H1 (cell line): ENCODE data around the gene RAP1GAP.

ENCODE experiments used
- EGR1 ChIP-seq: IDR thresholded peaks from 2 replicates; pipeline ENCODE4 v1.6.1; 2011; ENCODE audit warnings: low read depth, low read length, borderline replicate concordance
- EP300 ChIP-seq, 2 experiments: IDR thresholded peaks; 1 replicate in 1 of 2; 2 replicates in 1 of 2; pipeline ENCODE4 v1.6.1; 2011 to 2012; ENCODE audit warnings: low read depth in 2 of 2, low read length in 2 of 2, mild to moderate bottlenecking in 2 of 2, borderline replicate concordance in 1 of 2, inconsistent platforms in 1 of 2, moderate library complexity in 1 of 2
- EZH2 ChIP-seq: fragments of 200-600 bp; sonication (generic); IDR thresholded peaks from 2 replicates; pipeline ENCODE4 v1.7.1; 2012; ENCODE audit warnings: low read depth, mild to moderate bottlenecking, moderate library complexity, low read length, inconsistent platforms; ENCODE audit not compliant: severe bottlenecking
- GABPA ChIP-seq: IDR thresholded peaks from 2 replicates; pipeline ENCODE4 v1.6.1; 2011; ENCODE audit warnings: mild to moderate bottlenecking, low read length, moderate library complexity, borderline replicate concordance; ENCODE audit not compliant: insufficient read depth
- JUN ChIP-seq: IDR thresholded peaks from 2 replicates; pipeline ENCODE4 v1.6.1; 2011; ENCODE audit warnings: low read depth, mild to moderate bottlenecking, improper control_type of control experiment, low read length
- POLR2A ChIP-seq, 2 experiments: IDR thresholded peaks; 1 replicate in 1 of 2; 2 replicates in 1 of 2; pipeline ENCODE4 v1.6.1; 2011; ENCODE audit warnings: low read depth in 2 of 2, low read length in 2 of 2, mild to moderate bottlenecking in 2 of 2; ENCODE audit errors: control extremely low read depth in 1 of 2
- POLR2AphosphoS5 ChIP-seq: IDR thresholded peaks from 2 replicates; pipeline ENCODE4 v1.6.1; 2011; ENCODE audit warnings: low read depth, low read length
- RAD21 ChIP-seq, 2 experiments: IDR thresholded peaks in 1 of 2; conservative IDR thresholded peaks in 1 of 2; 2 replicates each; pipeline ENCODE4 v1.6.1; 2011; ENCODE audit warnings: low read depth in 2 of 2, low read length in 2 of 2, improper control_type of control experiment in 1 of 2, inconsistent platforms in 1 of 2, mild to moderate bottlenecking in 1 of 2, moderate library complexity in 1 of 2
- SP1 ChIP-seq: IDR thresholded peaks from 2 replicates; pipeline ENCODE4 v1.6.1; 2011; ENCODE audit warnings: low read depth, low read length
- TAF1 ChIP-seq: IDR thresholded peaks from 2 replicates; pipeline ENCODE4 v1.6.1; 2011; ENCODE audit warnings: mild to moderate bottlenecking, low read depth, low read length
- TF ChIP-seq, protein P1 (sequence below), 3 experiments: IDR thresholded peaks; 1 replicate in 2 of 3; 2 replicates in 1 of 3; pipeline versions ENCODE4 v1.5.1 to v1.6.1; 2011; ENCODE audit warnings: low read length in 3 of 3, mild to moderate bottlenecking in 3 of 3, inconsistent platforms in 2 of 3, low read depth in 1 of 3, moderate library complexity in 1 of 3; ENCODE audit not compliant: insufficient read depth in 1 of 3; ENCODE audit errors: control extremely low read depth in 1 of 3
- TF ChIP-seq, protein P2 (sequence below): IDR thresholded peaks from 2 replicates; pipeline ENCODE4 v1.6.1; 2012; ENCODE audit warnings: inconsistent platforms
- TF ChIP-seq, protein P3 (sequence below): IDR thresholded peaks from 2 replicates; pipeline ENCODE4 v1.6.1; 2011; ENCODE audit warnings: low read depth, mild to moderate bottlenecking, low read length; ENCODE audit not compliant: insufficient read depth

DNA sequence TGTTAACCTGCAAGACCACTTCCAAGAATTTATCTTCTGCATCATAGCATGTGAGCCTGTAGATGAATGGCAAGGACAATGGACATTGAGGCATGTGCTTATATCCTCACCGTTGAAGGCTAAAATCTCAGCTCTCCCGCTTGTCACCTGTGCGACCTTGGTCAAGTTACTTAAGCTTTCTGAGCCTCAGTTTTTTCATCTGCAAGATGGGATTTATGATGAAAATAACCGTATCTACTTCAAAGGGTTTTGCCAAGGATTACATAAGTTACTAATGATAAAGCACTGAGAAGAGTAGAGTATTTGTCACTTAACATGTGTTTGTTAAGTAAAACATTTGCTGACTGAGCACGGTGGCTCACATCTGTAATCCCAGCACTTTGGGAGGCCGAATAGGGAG, 14.9 kb downstream of the RAP1GAP start:
- TF ChIP-seq EZH2 (no peak), POLR2A (IDR thresholded peaks at IDR 0.05; ENCODE audit: control extremely low read depth in 1 of 2, low read depth in 2 of 2, low read length in 2 of 2) (no peak), RAD21 (IDR thresholded peaks at IDR 0.05 in 1 of 2, conservative IDR thresholded peaks at IDR 0.05 in 1 of 2; ENCODE audit: low read depth in 2 of 2, low read length in 2 of 2) (no peak), EGR1 (no peak), EP300 (IDR thresholded peaks at IDR 0.05; ENCODE audit: borderline replicate concordance in 1 of 2, low read depth in 2 of 2, low read length in 2 of 2) (no peak), TAF1 (no peak), POLR2AphosphoS5 (no peak), SP1 (no peak), GABPA (no peak), JUN (no peak)
- TF ChIP-seq, protein P1, sequence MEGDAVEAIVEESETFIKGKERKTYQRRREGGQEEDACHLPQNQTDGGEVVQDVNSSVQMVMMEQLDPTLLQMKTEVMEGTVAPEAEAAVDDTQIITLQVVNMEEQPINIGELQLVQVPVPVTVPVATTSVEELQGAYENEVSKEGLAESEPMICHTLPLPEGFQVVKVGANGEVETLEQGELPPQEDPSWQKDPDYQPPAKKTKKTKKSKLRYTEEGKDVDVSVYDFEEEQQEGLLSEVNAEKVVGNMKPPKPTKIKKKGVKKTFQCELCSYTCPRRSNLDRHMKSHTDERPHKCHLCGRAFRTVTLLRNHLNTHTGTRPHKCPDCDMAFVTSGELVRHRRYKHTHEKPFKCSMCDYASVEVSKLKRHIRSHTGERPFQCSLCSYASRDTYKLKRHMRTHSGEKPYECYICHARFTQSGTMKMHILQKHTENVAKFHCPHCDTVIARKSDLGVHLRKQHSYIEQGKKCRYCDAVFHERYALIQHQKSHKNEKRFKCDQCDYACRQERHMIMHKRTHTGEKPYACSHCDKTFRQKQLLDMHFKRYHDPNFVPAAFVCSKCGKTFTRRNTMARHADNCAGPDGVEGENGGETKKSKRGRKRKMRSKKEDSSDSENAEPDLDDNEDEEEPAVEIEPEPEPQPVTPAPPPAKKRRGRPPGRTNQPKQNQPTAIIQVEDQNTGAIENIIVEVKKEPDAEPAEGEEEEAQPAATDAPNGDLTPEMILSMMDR (IDR thresholded peaks at IDR 0.05; ENCODE audit: control extremely low read depth in 1 of 3, insufficient read depth in 1 of 3, low read depth in 1 of 3, low read length in 3 of 3): no peak
- TF ChIP-seq, protein P2, sequence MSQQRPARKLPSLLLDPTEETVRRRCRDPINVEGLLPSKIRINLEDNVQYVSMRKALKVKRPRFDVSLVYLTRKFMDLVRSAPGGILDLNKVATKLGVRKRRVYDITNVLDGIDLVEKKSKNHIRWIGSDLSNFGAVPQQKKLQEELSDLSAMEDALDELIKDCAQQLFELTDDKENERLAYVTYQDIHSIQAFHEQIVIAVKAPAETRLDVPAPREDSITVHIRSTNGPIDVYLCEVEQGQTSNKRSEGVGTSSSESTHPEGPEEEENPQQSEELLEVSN: no peak
- TF ChIP-seq, protein P3, sequence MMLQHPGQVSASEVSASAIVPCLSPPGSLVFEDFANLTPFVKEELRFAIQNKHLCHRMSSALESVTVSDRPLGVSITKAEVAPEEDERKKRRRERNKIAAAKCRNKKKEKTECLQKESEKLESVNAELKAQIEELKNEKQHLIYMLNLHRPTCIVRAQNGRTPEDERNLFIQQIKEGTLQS: no peak
